ENCODE measurements around the gene SIN3B. TPM values are rescaled to one million over a fixed set of nuclear protein-coding genes. Genes with fewer than 3 reads are reported as not detected.

The SIN3B gene
- total and polyA plus RNA-seq, 2 donors (not counting 1 experiment from before 2014, with no cell fraction given): 118 to 138 TPM

DNA sequence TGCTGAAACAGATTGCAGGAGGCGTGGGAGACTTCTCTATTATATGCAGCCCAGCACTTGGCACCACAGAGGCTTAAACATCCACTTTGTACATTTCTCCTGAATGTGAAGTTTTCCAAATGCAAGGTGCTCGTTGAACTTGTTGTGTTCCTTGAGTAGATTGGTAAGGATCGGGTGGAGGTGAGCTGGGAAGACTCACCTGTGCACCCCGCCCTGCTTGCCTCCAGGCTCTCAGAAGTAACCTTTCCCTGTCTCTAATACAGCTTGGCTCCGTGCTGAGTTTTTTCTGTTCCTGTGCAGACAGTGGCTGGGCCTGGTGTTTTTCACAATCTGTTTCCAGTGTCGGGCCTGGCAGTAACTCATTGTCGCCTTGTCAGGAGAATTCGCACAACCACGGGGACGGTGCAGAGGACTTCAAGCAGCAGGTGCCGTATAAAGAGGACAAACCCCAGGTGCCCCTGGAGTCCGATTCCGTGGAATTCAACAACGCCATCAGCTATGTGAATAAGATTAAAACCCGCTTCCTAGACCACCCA is 12.3 kb downstream of the SIN3B start:
- Mint-ChIP-seq H3K27ac (no peak overlapping the region), H3K4me1 (peaks cover 6% of the 10 kb centered on the region), H3K27me3 (no peaks in the 10 kb centered on the region), H3K4me3 (no peak overlapping the region), H3K9me3 (ENCODE audit: insufficient read depth) (no peaks in the 10 kb centered on the region)
- Histone ChIP-seq H3K27ac (ENCODE audit: low read length in 2 of 2) (no peak overlapping the region), H3K36me3 (replicated peaks in 1 of 2; ENCODE audit: control extremely low read depth in 1 of 2, control insufficient read depth in 1 of 2, extremely low read depth in 1 of 2, insufficient read depth in 2 of 2, low read length in 1 of 2) (peaks cover 0 to 80% of the 10 kb centered on the region in 2 experiments), H4K20me1 (ENCODE audit: control insufficient read depth, insufficient read depth, low read length, poor library complexity, severe bottlenecking) (peaks cover 24% of the 10 kb centered on the region), H3K9ac (ENCODE audit: low read length) (no peak overlapping the region), H3K4me3 (ENCODE audit: control extremely low read depth in 1 of 5, extremely low read depth in 1 of 5, insufficient read depth in 1 of 5, low read depth in 2 of 5, low read length in 4 of 5) (no peak overlapping the region), H2AFZ (ENCODE audit: insufficient read depth, low read depth, low read length, poor library complexity, severe bottlenecking) (no peak overlapping the region), H3K9me3 (ENCODE audit: control extremely low read depth in 1 of 3, control insufficient read depth in 2 of 3, insufficient read depth in 1 of 3, low read length in 2 of 3) (no peaks in the 10 kb centered on the region), H3K27me3 (replicated peaks in 1 of 4; ENCODE audit: control extremely low read depth in 1 of 4, control insufficient read depth in 3 of 4, insufficient read depth in 4 of 4, low read length in 3 of 4) (no peaks in the 10 kb centered on the region), H3K4me2 (replicated peaks; ENCODE audit: low read depth, low read length, poor library complexity, severe bottlenecking) (no peak overlapping the region), H3K79me2 (ENCODE audit: control insufficient read depth, insufficient read depth, low read length) (peaks cover 58% of the 10 kb centered on the region), H3K4me1 (ENCODE audit: control insufficient read depth in 2 of 2, insufficient read depth in 2 of 2, low read length in 2 of 2) (peaks cover 0 to under 1% of the 10 kb centered on the region in 2 donors)
- POLR2A ChIA-PET: no interaction called here
- ATAC-seq (ENCODE audit: low read depth): no peak
- CTCF ChIA-PET: interaction anchor here (1.1 kb wide), 1 partner anchor 24 kb away, joined by 3 read pairs; no protein-coding TSS in a partner anchor
- DNase-seq: no peak
- intact Hi-C loops (cut with micrococcal nuclease): no loop called here
- WGBS (ENCODE audit: insufficient coverage): 98% methylated on average over 13 of the region's 15 CpGs
- TF ChIP-seq EZH2 (IDR thresholded peaks at IDR 0.05; ENCODE audit: borderline replicate concordance, insufficient read depth, low read depth, low read length, poor library complexity, severe bottlenecking): no peak
- TF ChIP-seq, protein P1, sequence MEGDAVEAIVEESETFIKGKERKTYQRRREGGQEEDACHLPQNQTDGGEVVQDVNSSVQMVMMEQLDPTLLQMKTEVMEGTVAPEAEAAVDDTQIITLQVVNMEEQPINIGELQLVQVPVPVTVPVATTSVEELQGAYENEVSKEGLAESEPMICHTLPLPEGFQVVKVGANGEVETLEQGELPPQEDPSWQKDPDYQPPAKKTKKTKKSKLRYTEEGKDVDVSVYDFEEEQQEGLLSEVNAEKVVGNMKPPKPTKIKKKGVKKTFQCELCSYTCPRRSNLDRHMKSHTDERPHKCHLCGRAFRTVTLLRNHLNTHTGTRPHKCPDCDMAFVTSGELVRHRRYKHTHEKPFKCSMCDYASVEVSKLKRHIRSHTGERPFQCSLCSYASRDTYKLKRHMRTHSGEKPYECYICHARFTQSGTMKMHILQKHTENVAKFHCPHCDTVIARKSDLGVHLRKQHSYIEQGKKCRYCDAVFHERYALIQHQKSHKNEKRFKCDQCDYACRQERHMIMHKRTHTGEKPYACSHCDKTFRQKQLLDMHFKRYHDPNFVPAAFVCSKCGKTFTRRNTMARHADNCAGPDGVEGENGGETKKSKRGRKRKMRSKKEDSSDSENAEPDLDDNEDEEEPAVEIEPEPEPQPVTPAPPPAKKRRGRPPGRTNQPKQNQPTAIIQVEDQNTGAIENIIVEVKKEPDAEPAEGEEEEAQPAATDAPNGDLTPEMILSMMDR (IDR thresholded peaks at IDR 0.05): no peak

GRCh38 chr19:16846901-16847300 is 17.7 kb downstream of the SIN3B start:
- intact Hi-C loops (cut with micrococcal nuclease): no loop called here
- peaks cover 0 to 84% of the 10 kb centered on the region in 2 experiments for H3K36me3 ChIP-seq (replicated peaks in 1 of 2; ENCODE audit: control extremely low read depth in 1 of 2, control insufficient read depth in 1 of 2, extremely low read depth in 1 of 2, insufficient read depth in 2 of 2, low read length in 1 of 2)
- no peak for TF ChIP-seq EZH2 (IDR thresholded peaks at IDR 0.05; ENCODE audit: borderline replicate concordance, insufficient read depth, low read depth, low read length, poor library complexity, severe bottlenecking)
- TF ChIP-seq, protein P1 (IDR thresholded peaks at IDR 0.05): no peak

More at GRCh38 chr19:16846901-16847300, 17.7 kb downstream of the SIN3B start:
- ATAC-seq (ENCODE audit: low read depth) (no peak), DNase-seq (no peak)
- Histone ChIP-seq H3K4me3 (ENCODE audit: control extremely low read depth in 1 of 5, extremely low read depth in 1 of 5, insufficient read depth in 1 of 5, low read depth in 2 of 5, low read length in 4 of 5) (no peak overlapping the region), H3K4me1 (ENCODE audit: control insufficient read depth in 2 of 2, insufficient read depth in 2 of 2, low read length in 2 of 2) (no peaks in the 10 kb centered on the region), H3K27me3 (replicated peaks in 1 of 4; ENCODE audit: control extremely low read depth in 1 of 4, control insufficient read depth in 3 of 4, insufficient read depth in 4 of 4, low read length in 3 of 4) (no peaks in the 10 kb centered on the region), H3K79me2 (ENCODE audit: control insufficient read depth, insufficient read depth, low read length) (peaks cover 27% of the 10 kb centered on the region), H3K9ac (ENCODE audit: low read length) (no peak overlapping the region), H2AFZ (ENCODE audit: insufficient read depth, low read depth, low read length, poor library complexity, severe bottlenecking) (no peak overlapping the region), H4K20me1 (ENCODE audit: control insufficient read depth, insufficient read depth, low read length, poor library complexity, severe bottlenecking) (peaks cover 16% of the 10 kb centered on the region), H3K27ac (ENCODE audit: low read length in 2 of 2) (no peak overlapping the region), H3K4me2 (replicated peaks; ENCODE audit: low read depth, low read length, poor library complexity, severe bottlenecking) (no peak overlapping the region), H3K9me3 (ENCODE audit: control extremely low read depth in 1 of 3, control insufficient read depth in 2 of 3, insufficient read depth in 1 of 3, low read length in 2 of 3) (no peaks in the 10 kb centered on the region)
- 98% methylated on average over 16 of the region's 16 CpGs for WGBS (ENCODE audit: insufficient coverage)
- ChIA-PET POLR2A (no interaction called here), CTCF (no interaction called here)
- H3K4me3 Mint-ChIP-seq: no peak overlapping the region
- peaks cover 1% of the 10 kb centered on the region for H3K4me1 Mint-ChIP-seq
- H3K27me3 Mint-ChIP-seq: no peaks in the 10 kb centered on the region
- H3K9me3 Mint-ChIP-seq (ENCODE audit: insufficient read depth): no peaks in the 10 kb centered on the region
- no peak overlapping the region for H3K27ac Mint-ChIP-seq

Data from B cell (primary cell).